ENCODE data around the gene CLTCL1. TPM values are rescaled to one million over a fixed set of nuclear protein-coding genes. Genes with fewer than 3 reads are reported as not detected.

CLTCL1 gene
- total and polyA plus RNA-seq, 9 of the 15 experiments (the other 6 are each of a cell fraction or from before 2014, with no cell fraction given), result 1.1 to 11.7 (median 5.0) TPM

- TF ChIP-seq ZNF561 (CRISPR knock-in tag; conservative IDR thresholded peaks at IDR 0.05), result no peak
- no peak for TF ChIP-seq ZNF551 (CRISPR knock-in tag; IDR thresholded peaks at IDR 0.05)
- peak in 1 of 2 experiments; percentile 64; a peak in 1 of 4 replicates for TF ChIP-seq TRIM24 (IDR thresholded peaks at IDR 0.05)
- no peak for TF ChIP-seq SRF (CRISPR knock-in tag; IDR thresholded peaks at IDR 0.05)
- no peak for TF ChIP-seq YBX1 (IDR thresholded peaks at IDR 0.05)
- no peak for TF ChIP-seq CCNT2 (IDR thresholded peaks at IDR 0.05; ENCODE audit: borderline replicate concordance, extremely low read depth, insufficient read length, low read depth, low read length)
- no peak for TF ChIP-seq ZNF311 (CRISPR knock-in tag; IDR thresholded peaks at IDR 0.05)
- TF ChIP-seq MECOM (CRISPR knock-in tag; IDR thresholded peaks at IDR 0.05), result peak; percentile 7; the same call in 1 of the 2 replicates
- TF ChIP-seq, protein P1, sequence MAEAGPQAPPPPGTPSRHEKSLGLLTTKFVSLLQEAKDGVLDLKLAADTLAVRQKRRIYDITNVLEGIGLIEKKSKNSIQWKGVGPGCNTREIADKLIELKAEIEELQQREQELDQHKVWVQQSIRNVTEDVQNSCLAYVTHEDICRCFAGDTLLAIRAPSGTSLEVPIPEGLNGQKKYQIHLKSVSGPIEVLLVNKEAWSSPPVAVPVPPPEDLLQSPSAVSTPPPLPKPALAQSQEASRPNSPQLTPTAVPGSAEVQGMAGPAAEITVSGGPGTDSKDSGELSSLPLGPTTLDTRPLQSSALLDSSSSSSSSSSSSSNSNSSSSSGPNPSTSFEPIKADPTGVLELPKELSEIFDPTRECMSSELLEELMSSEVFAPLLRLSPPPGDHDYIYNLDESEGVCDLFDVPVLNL (CRISPR knock-in tag; IDR thresholded peaks at IDR 0.05; ENCODE audit: low read depth), result no peak
- TF ChIP-seq ATF3 (IDR thresholded peaks at IDR 0.05), result no peak
- TF ChIP-seq ATF3 (CRISPR knock-in tag; conservative IDR thresholded peaks at IDR 0.05), result no peak
- TF ChIP-seq SIRT6 (IDR thresholded peaks at IDR 0.05; ENCODE audit: low read depth, low read length), result no peak
- TF ChIP-seq KDM5B (IDR thresholded peaks at IDR 0.05; ENCODE audit: insufficient replicate concordance, low read depth, low read length), result no peak
- TF ChIP-seq MTA1 (IDR thresholded peaks at IDR 0.05; ENCODE audit: borderline replicate concordance), result no peak
- peak; percentile 28; the same call in 1 of the 2 replicates for TF ChIP-seq SMARCA5 (IDR thresholded peaks at IDR 0.05)
- no peak for TF ChIP-seq ZNF408 (CRISPR knock-in tag; IDR thresholded peaks at IDR 0.05; ENCODE audit: low read depth)
- TF ChIP-seq MNT (conservative IDR thresholded peaks at IDR 0.05), result peak; percentile 13 to 23; a peak in 2 of 4 replicates
- TF ChIP-seq PCBP1 (IDR thresholded peaks at IDR 0.05; ENCODE audit: low read depth, low read length, poor library complexity, severe bottlenecking), result no peak
- TF ChIP-seq FOS (IDR thresholded peaks at IDR 0.05; ENCODE audit: extremely low read depth, insufficient read length), result no peak
- TF ChIP-seq MCM3 (IDR thresholded peaks at IDR 0.05), result no peak
- no peak for TF ChIP-seq HNRNPK (IDR thresholded peaks at IDR 0.05; ENCODE audit: low read depth, low read length, poor library complexity, severe bottlenecking)
- 0 out of 2 replicates have a peak, but pooled peaks have one; percentile 27 for TF ChIP-seq ZNF766 (CRISPR knock-in tag; conservative IDR thresholded peaks at IDR 0.05)
- TF ChIP-seq ZSCAN32 (CRISPR knock-in tag; IDR thresholded peaks at IDR 0.05), result no peak
- TF ChIP-seq ATF6 (CRISPR knock-in tag; IDR thresholded peaks at IDR 0.05), result no peak
- TF ChIP-seq ZNF589 (CRISPR knock-in tag; IDR thresholded peaks at IDR 0.05; ENCODE audit: low read depth), result no peak
Observed at GRCh38 chr22:19266547-19267086, 24.9 kb downstream of the CLTCL1 start (continued).
